Loucy (cell line): ENCODE data around the gene CEP135.
"Not testable (repeated sequence)": the region's sequence is repeated elsewhere in the genome, so short reads cannot be mapped to it uniquely, and the experiment has no call there.

Experiments
- H2AFZ ChIP-seq: fragments of 200-600 bp; sonication (generic); 2 replicates; pipeline ENCODE4 v1.6.0; 2016; ENCODE audit warnings: antibody characterized with exemption, mild to moderate bottlenecking, low read length, moderate library complexity
- H3F3A ChIP-seq: fragments of 200-600 bp; 2 replicates; pipeline ENCODE4 v1.6.0; 2016; ENCODE audit warnings: antibody characterized with exemption, low read depth, mild to moderate bottlenecking
- H3K27me3 ChIP-seq: fragments of 200-600 bp; sonication (generic); 2 replicates; pipeline ENCODE4 v1.6.1; 2014; ENCODE audit warnings: low read length, mild to moderate bottlenecking; ENCODE audit not compliant: insufficient read depth, poor library complexity, severe bottlenecking
- H3K36me3 ChIP-seq: fragments of 200-600 bp; sonication (generic); 2 replicates; pipeline ENCODE4 v1.6.1; 2016; ENCODE audit warnings: low read length; ENCODE audit not compliant: insufficient read depth
- H3K4me1 ChIP-seq: fragments of 200-600 bp; sonication (generic); 2 replicates; pipeline ENCODE4 v1.5.1; 2014; ENCODE audit warnings: low read length, mild to moderate bottlenecking; ENCODE audit not compliant: insufficient read depth, poor library complexity, severe bottlenecking
- H3K4me2 ChIP-seq: fragments of 200-600 bp; sonication (generic); 2 replicates; pipeline ENCODE4 v1.6.0; 2014; ENCODE audit warnings: antibody characterized with exemption, low read length, low read depth, mild to moderate bottlenecking; ENCODE audit not compliant: poor library complexity, severe bottlenecking
- H3K4me3 ChIP-seq: fragments of 200-600 bp; sonication (generic); 2 replicates; pipeline ENCODE4 v1.5.1; 2014; ENCODE audit warnings: low read length, mild to moderate bottlenecking, mixed read lengths; ENCODE audit not compliant: poor library complexity, severe bottlenecking
- H3K79me2 ChIP-seq: fragments of 200-600 bp; sonication (generic); 2 replicates; pipeline ENCODE4 v1.6.1; 2014; ENCODE audit warnings: low read length; ENCODE audit not compliant: insufficient read depth
- H3K9ac ChIP-seq: fragments of 200-600 bp; sonication (generic); 2 replicates; pipeline ENCODE4 v1.6.0; 2014; ENCODE audit warnings: mild to moderate bottlenecking, low read depth, low read length, moderate library complexity; ENCODE audit not compliant: poor library complexity, severe bottlenecking
- H3K9me2 ChIP-seq: fragments of 200-600 bp; sonication (generic); replicated peaks from 2 replicates; pipeline ENCODE4 v1.6.1; 2016; ENCODE audit warnings: low read depth, low read length, mixed read lengths
- H3K9me3 ChIP-seq: fragments of 200-600 bp; sonication (generic); 2 replicates; pipeline ENCODE4 v1.6.1; 2014; ENCODE audit warnings: mild to moderate bottlenecking, antibody characterized with exemption, low read length, low read depth; ENCODE audit not compliant: insufficient read depth
- H4K20me1 ChIP-seq: fragments of 200-600 bp; sonication (generic); 2 replicates; pipeline ENCODE4 v1.6.0; 2014; ENCODE audit warnings: antibody characterized with exemption, low read length, mild to moderate bottlenecking; ENCODE audit not compliant: insufficient read depth, poor library complexity, severe bottlenecking
- CTCF ChIP-seq: fragments of 200-600 bp; sonication (generic); conservative IDR thresholded peaks from 2 replicates; pipeline ENCODE4 v1.5.1; 2014; ENCODE audit warnings: mild to moderate bottlenecking, antibody characterized with exemption, low read length
- EZH2phosphoT487 ChIP-seq: fragments of 200-600 bp; IDR thresholded peaks from 2 replicates; pipeline ENCODE4 v1.6.1; 2018; ENCODE audit warnings: antibody characterized with exemption, mild to moderate bottlenecking, moderate library complexity, borderline replicate concordance

The CEP135 gene

GRCh38 chr4:55964046-55964445 is 15.3 kb downstream of the CEP135 start:
- H3K9ac ChIP-seq = no peak overlapping the region
- no peaks in the 10 kb centered on the region for H3K9me2 ChIP-seq
- TF ChIP-seq EZH2phosphoT487 (no peak), CTCF (no peak)
- H3K27me3 ChIP-seq = no peaks in the 10 kb centered on the region
- no peak overlapping the region for H3K4me2 ChIP-seq
- no peaks in the 10 kb centered on the region for H3K79me2 ChIP-seq
- no peaks in the 10 kb centered on the region for H3K9me3 ChIP-seq
- no peak overlapping the region for H3K4me3 ChIP-seq
- H3K4me1 ChIP-seq = no peaks in the 10 kb centered on the region
- H4K20me1 ChIP-seq = no peaks in the 10 kb centered on the region
- no peaks in the 10 kb centered on the region for H3F3A ChIP-seq
- no peak overlapping the region for H2AFZ ChIP-seq
- peaks cover 42% of the 10 kb centered on the region; the same call in 1 of the 2 replicates for H3K36me3 ChIP-seq

GRCh38 chr4:55965585-55965984 is 16.8 kb downstream of the CEP135 start:
- no peaks in the 10 kb centered on the region for H3K79me2 ChIP-seq
- no peak overlapping the region for H3K4me3 ChIP-seq
- no peaks in the 10 kb centered on the region for H4K20me1 ChIP-seq
- H3F3A ChIP-seq = no peaks in the 10 kb centered on the region
- H3K9me2 ChIP-seq = no peaks in the 10 kb centered on the region
- H3K27me3 ChIP-seq = no peaks in the 10 kb centered on the region
- H2AFZ ChIP-seq = no peak overlapping the region
- peaks cover 35% of the 10 kb centered on the region; the same call in 1 of the 2 replicates for H3K36me3 ChIP-seq
- no peaks in the 10 kb centered on the region for H3K4me1 ChIP-seq
- TF ChIP-seq EZH2phosphoT487 = no peak
- no peak for TF ChIP-seq CTCF
- H3K9me3 ChIP-seq = no peaks in the 10 kb centered on the region
- H3K9ac ChIP-seq = no peak overlapping the region
- H3K4me2 ChIP-seq = no peak overlapping the region

GRCh38 chr4:55966324-55966723 is 17.6 kb downstream of the CEP135 start:
- H3K9me3 ChIP-seq, H3K4me1 ChIP-seq, H3K4me3 ChIP-seq, H3K9ac ChIP-seq, H3K9me2 ChIP-seq, H3K79me2 ChIP-seq, H4K20me1 ChIP-seq, H3K27me3 ChIP-seq, H2AFZ ChIP-seq, H3K4me2 ChIP-seq, H3F3A ChIP-seq: not testable (repeated sequence)
- H3K36me3 ChIP-seq = peaks cover 35% of the 10 kb centered on the region; the same call in 1 of the 2 replicates

- no peak for TF ChIP-seq EZH2phosphoT487
- TF ChIP-seq CTCF = no peak
- H3K4me2 ChIP-seq = no peak overlapping the region
- no peaks in the 10 kb centered on the region for H3K4me1 ChIP-seq
- no peak overlapping the region for H2AFZ ChIP-seq
- no peaks in the 10 kb centered on the region for H3K9me2 ChIP-seq
- H3K9ac ChIP-seq = no peak overlapping the region
- H3K36me3 ChIP-seq = peaks cover 37% of the 10 kb centered on the region; the same call in 1 of the 2 replicates
- no peaks in the 10 kb centered on the region for H4K20me1 ChIP-seq
- H3K27me3 ChIP-seq = no peaks in the 10 kb centered on the region
- H3K4me3 ChIP-seq = no peak overlapping the region
- H3K79me2 ChIP-seq = no peaks in the 10 kb centered on the region
- no peaks in the 10 kb centered on the region for H3K9me3 ChIP-seq
- no peaks in the 10 kb centered on the region for H3F3A ChIP-seq
Observed at GRCh38 chr4:55967376-55967775, 18.6 kb downstream of the CEP135 start.
